Measurements from ENCODE around the gene DNM3. TPM values are rescaled to one million over a fixed set of nuclear protein-coding genes. Genes with fewer than 3 reads are reported as not detected.
A peak's percentile ranks its signal among the peaks of the same experiment; 100 is the strongest.

DNM3 gene
- total and polyA plus RNA-seq, 9 donors: 2.2 to 7.0 (median 3.9) TPM

- H3K4me1 ChIP-seq (ENCODE audit: control insufficient read depth, insufficient read depth, low read length): no peaks in the 10 kb centered on the region
- no peak overlapping the region for H3K4me3 ChIP-seq (ENCODE audit: low read length)
- WGBS (ENCODE audit: insufficient coverage): no CpG with 5 or more reads among the region's 1 CpG
- DNase-seq: peak; percentile 67
- H3K9me3 ChIP-seq (replicated peaks; ENCODE audit: control insufficient read depth, low read depth, low read length): no peaks in the 10 kb centered on the region
- H3K27me3 ChIP-seq (ENCODE audit: control insufficient read depth, insufficient read depth, low read length): no peaks in the 10 kb centered on the region
- no peaks in the 10 kb centered on the region for H3K36me3 ChIP-seq (ENCODE audit: control insufficient read depth, insufficient read depth, low read length)
- H3K27ac ChIP-seq (ENCODE audit: low read length): no peak overlapping the region
Observed at GRCh38 chr1:172229942-172230341, 388.6 kb downstream of the DNM3 start.

- DNase-seq: no peak
- no CpG with 5 or more reads among the region's 2 CpGs for WGBS (ENCODE audit: insufficient coverage)
- no peaks in the 10 kb centered on the region for H3K9me3 ChIP-seq (replicated peaks; ENCODE audit: control insufficient read depth, low read depth, low read length)
- H3K4me1 ChIP-seq (ENCODE audit: control insufficient read depth, insufficient read depth, low read length): no peaks in the 10 kb centered on the region
- H3K4me3 ChIP-seq (ENCODE audit: low read length): no peak overlapping the region
- H3K27ac ChIP-seq (ENCODE audit: low read length): no peak overlapping the region
- no peaks in the 10 kb centered on the region for H3K36me3 ChIP-seq (ENCODE audit: control insufficient read depth, insufficient read depth, low read length)
- H3K27me3 ChIP-seq (ENCODE audit: control insufficient read depth, insufficient read depth, low read length): no peaks in the 10 kb centered on the region
Observed at GRCh38 chr1:172230526-172230925, 389.2 kb downstream of the DNM3 start.

- no CpG with 5 or more reads among the region's 5 CpGs for whole genome bisulfite sequencing (ENCODE audit: insufficient coverage)
- H3K4me1 ChIP-seq (ENCODE audit: control insufficient read depth, insufficient read depth, low read length): peaks cover 6% of the 10 kb centered on the region
- H3K36me3 ChIP-seq (ENCODE audit: control insufficient read depth, insufficient read depth, low read length): no peaks in the 10 kb centered on the region
- H3K4me3 ChIP-seq (ENCODE audit: low read length): no peak overlapping the region
- no peak for DNase-seq
- H3K27me3 ChIP-seq (ENCODE audit: control insufficient read depth, insufficient read depth, low read length): no peaks in the 10 kb centered on the region
- no peaks in the 10 kb centered on the region for H3K9me3 ChIP-seq (replicated peaks; ENCODE audit: control insufficient read depth, low read depth, low read length)
- H3K27ac ChIP-seq (ENCODE audit: low read length): no peak overlapping the region
Observed at GRCh38 chr1:172236958-172237357, 395.7 kb downstream of the DNM3 start.

GRCh38 chr1:172238158-172238557, 396.9 kb downstream of the DNM3 start:
- H3K4me3 ChIP-seq (ENCODE audit: low read length): no peak overlapping the region
- no peak overlapping the region for H3K27ac ChIP-seq (ENCODE audit: low read length)
- H3K27me3 ChIP-seq (ENCODE audit: control insufficient read depth, insufficient read depth, low read length): no peaks in the 10 kb centered on the region
- no peak for DNase-seq
- H3K36me3 ChIP-seq (ENCODE audit: control insufficient read depth, insufficient read depth, low read length): no peaks in the 10 kb centered on the region
- H3K4me1 ChIP-seq (ENCODE audit: control insufficient read depth, insufficient read depth, low read length): peaks cover 6% of the 10 kb centered on the region
- no CpG with 5 or more reads among the region's 1 CpG for WGBS (ENCODE audit: insufficient coverage)
- H3K9me3 ChIP-seq (replicated peaks; ENCODE audit: control insufficient read depth, low read depth, low read length): no peaks in the 10 kb centered on the region

- H3K4me3 ChIP-seq (ENCODE audit: low read length): no peak overlapping the region
- DNase-seq: peak; percentile 50
- H3K27ac ChIP-seq (ENCODE audit: low read length): no peak overlapping the region
- no peaks in the 10 kb centered on the region for H3K27me3 ChIP-seq (ENCODE audit: control insufficient read depth, insufficient read depth, low read length)
- H3K4me1 ChIP-seq (ENCODE audit: control insufficient read depth, insufficient read depth, low read length): peaks cover 6% of the 10 kb centered on the region
- WGBS (ENCODE audit: insufficient coverage): no CpG with 5 or more reads among the region's 2 CpGs
- H3K9me3 ChIP-seq (replicated peaks; ENCODE audit: control insufficient read depth, low read depth, low read length): no peaks in the 10 kb centered on the region
- H3K36me3 ChIP-seq (ENCODE audit: control insufficient read depth, insufficient read depth, low read length): no peaks in the 10 kb centered on the region
Observed at GRCh38 chr1:172238965-172239364, 397.7 kb downstream of the DNM3 start.

GRCh38 chr1:172239901-172240300, 398.6 kb downstream of the DNM3 start:
- WGBS (ENCODE audit: insufficient coverage): no CpG with 5 or more reads among the region's 2 CpGs
- H3K4me1 ChIP-seq (ENCODE audit: control insufficient read depth, insufficient read depth, low read length): peaks cover 6% of the 10 kb centered on the region
- H3K4me3 ChIP-seq (ENCODE audit: low read length): no peak overlapping the region
- no peaks in the 10 kb centered on the region for H3K36me3 ChIP-seq (ENCODE audit: control insufficient read depth, insufficient read depth, low read length)
- H3K27ac ChIP-seq (ENCODE audit: low read length): peak overlapping the region; percentile 76
- peak; percentile 67 for DNase-seq
- H3K27me3 ChIP-seq (ENCODE audit: control insufficient read depth, insufficient read depth, low read length): no peaks in the 10 kb centered on the region
- H3K9me3 ChIP-seq (replicated peaks; ENCODE audit: control insufficient read depth, low read depth, low read length): no peaks in the 10 kb centered on the region

- H3K36me3 ChIP-seq (ENCODE audit: control insufficient read depth, insufficient read depth, low read length): no peaks in the 10 kb centered on the region
- WGBS (ENCODE audit: insufficient coverage): no CpG with 5 or more reads among the region's 1 CpG
- H3K4me1 ChIP-seq (ENCODE audit: control insufficient read depth, insufficient read depth, low read length): peaks cover 6% of the 10 kb centered on the region
- no peak overlapping the region for H3K4me3 ChIP-seq (ENCODE audit: low read length)
- H3K27ac ChIP-seq (ENCODE audit: low read length): no peak overlapping the region
- no peaks in the 10 kb centered on the region for H3K9me3 ChIP-seq (replicated peaks; ENCODE audit: control insufficient read depth, low read depth, low read length)
- no peaks in the 10 kb centered on the region for H3K27me3 ChIP-seq (ENCODE audit: control insufficient read depth, insufficient read depth, low read length)
- no peak for DNase-seq
Observed at GRCh38 chr1:172241540-172241939, 400.2 kb downstream of the DNM3 start.

GRCh38 chr1:172244865-172245264, 403.6 kb downstream of the DNM3 start:
- no peaks in the 10 kb centered on the region for H3K27me3 ChIP-seq (ENCODE audit: control insufficient read depth, insufficient read depth, low read length)
- DNase-seq: no peak
- no peaks in the 10 kb centered on the region for H3K9me3 ChIP-seq (replicated peaks; ENCODE audit: control insufficient read depth, low read depth, low read length)
- H3K4me1 ChIP-seq (ENCODE audit: control insufficient read depth, insufficient read depth, low read length): peaks cover 3% of the 10 kb centered on the region
- no peak overlapping the region for H3K4me3 ChIP-seq (ENCODE audit: low read length)
- H3K36me3 ChIP-seq (ENCODE audit: control insufficient read depth, insufficient read depth, low read length): no peaks in the 10 kb centered on the region
- H3K27ac ChIP-seq (ENCODE audit: low read length): no peak overlapping the region
- no CpG with 5 or more reads among the region's 1 CpG for WGBS (ENCODE audit: insufficient coverage)

GRCh38 chr1:172245788-172246187, 404.5 kb downstream of the DNM3 start:
- no peak overlapping the region for H3K27ac ChIP-seq (ENCODE audit: low read length)
- no peaks in the 10 kb centered on the region for H3K9me3 ChIP-seq (replicated peaks; ENCODE audit: control insufficient read depth, low read depth, low read length)
- no peaks in the 10 kb centered on the region for H3K36me3 ChIP-seq (ENCODE audit: control insufficient read depth, insufficient read depth, low read length)
- H3K27me3 ChIP-seq (ENCODE audit: control insufficient read depth, insufficient read depth, low read length): no peaks in the 10 kb centered on the region
- no CpG with 5 or more reads among the region's 3 CpGs for WGBS (ENCODE audit: insufficient coverage)
- H3K4me1 ChIP-seq (ENCODE audit: control insufficient read depth, insufficient read depth, low read length): no peaks in the 10 kb centered on the region
- no peak for DNase-seq
- H3K4me3 ChIP-seq (ENCODE audit: low read length): no peak overlapping the region

- Histone ChIP-seq H3K27ac (ENCODE audit: low read length) (no peak overlapping the region), H3K27me3 (ENCODE audit: control insufficient read depth, insufficient read depth, low read length) (no peaks in the 10 kb centered on the region), H3K4me1 (ENCODE audit: control insufficient read depth, insufficient read depth, low read length) (no peaks in the 10 kb centered on the region), H3K4me3 (ENCODE audit: low read length) (no peak overlapping the region), H3K36me3 (ENCODE audit: control insufficient read depth, insufficient read depth, low read length) (no peaks in the 10 kb centered on the region), H3K9me3 (replicated peaks; ENCODE audit: control insufficient read depth, low read depth, low read length) (no peaks in the 10 kb centered on the region)
- no peak for DNase-seq
- WGBS (ENCODE audit: insufficient coverage): 46% methylated on average over 3 of the region's 8 CpGs
Observed at GRCh38 chr1:172246521-172247390, 405.5 kb downstream of the DNM3 start.

Data from muscle of leg (tissue), 11 donors.